Muscle of leg (tissue), 16 donors: ENCODE measurements around the gene MUC16. TPM values are rescaled to one million over a fixed set of nuclear protein-coding genes. Genes with fewer than 3 reads are reported as not detected.
"Not testable (repeated sequence)": the region's sequence is repeated elsewhere in the genome, so short reads cannot be mapped to it uniquely, and the experiment has no call there.

ENCODE experiments used
- DNase-seq: peaks from one replicate; pipeline ENCODE4 v3.0.0; 2013
- H3K27ac ChIP-seq: one replicate; pipeline ENCODE4 v1.5.1; 2013; ENCODE audit warnings: mild to moderate bottlenecking, low read length, control low read depth
- H3K27me3 ChIP-seq: one replicate; pipeline ENCODE4 v1.6.1; 2013; ENCODE audit warnings: low read length; ENCODE audit not compliant: control insufficient read depth, insufficient read depth
- H3K36me3 ChIP-seq: one replicate; pipeline ENCODE4 v1.6.1; 2013; ENCODE audit warnings: low read length; ENCODE audit not compliant: control insufficient read depth, insufficient read depth
- H3K4me1 ChIP-seq: one replicate; pipeline ENCODE4 v1.6.1; 2013; ENCODE audit warnings: low read length; ENCODE audit not compliant: control insufficient read depth, insufficient read depth
- H3K4me3 ChIP-seq: one replicate; pipeline ENCODE4 v1.5.1; 2013; ENCODE audit warnings: low read length, control low read depth
- H3K9me3 ChIP-seq: replicated peaks from 2 replicates; pipeline ENCODE4 v1.6.1; 2013; ENCODE audit warnings: low read depth, low read length; ENCODE audit not compliant: control insufficient read depth
- WGBS: methylation state at CpG from one replicate; pipeline ENCODE4 v1.1.5; 2013; ENCODE audit warnings: missing lambda C conversion rate; ENCODE audit not compliant: insufficient coverage; 5-methylcytosine and 5-hydroxymethylcytosine counted together
- long read RNA-seq, 11 donors: transcript quantifications; one replicate each; lab custom pipeline, GENCODE V29; 2026
- polyA plus RNA-seq, 8 donors: library from polyadenylated mRNA; unstranded; fragments of 120-200 nt; gene quantifications; one replicate each; pipeline versions ENCODE4 v1.2.1 to v1.2.3, GENCODE V29; 2013; ENCODE audit warnings: inconsistent platforms in 1 of 8, low replicate concordance in 1 of 8; ENCODE audit not compliant: insufficient read length in 8 of 8, insufficient read depth in 1 of 8
- total RNA-seq: library from RNA; stranded (reverse); fragments of 120-200 nt; gene quantifications from one replicate; pipeline ENCODE4 v1.2.4, GENCODE V29; 2013

MUC16 gene
- total RNA-seq = not detected
- under 1 TPM in 4 of 8 donors, not detected in 4; 0.04 to 0.30 (median 0.17) TPM for polyA plus RNA-seq
- long read RNA-seq, donor 1 = 0 reads
- long read RNA-seq, donor 2 = 0 reads
- long read RNA-seq, donor 3 = 0 reads
- long read RNA-seq, donor 4 = 0 reads
- long read RNA-seq, donor 5 = 0 reads
- long read RNA-seq, donor 6 = 0 reads
- long read RNA-seq, donor 7 = 0 reads
- long read RNA-seq, donor 8 = 0 reads
- long read RNA-seq, donor 9 = 0 reads
- long read RNA-seq, donor 10 = 0 reads
- long read RNA-seq, donor 11 = 0 reads

DNA sequence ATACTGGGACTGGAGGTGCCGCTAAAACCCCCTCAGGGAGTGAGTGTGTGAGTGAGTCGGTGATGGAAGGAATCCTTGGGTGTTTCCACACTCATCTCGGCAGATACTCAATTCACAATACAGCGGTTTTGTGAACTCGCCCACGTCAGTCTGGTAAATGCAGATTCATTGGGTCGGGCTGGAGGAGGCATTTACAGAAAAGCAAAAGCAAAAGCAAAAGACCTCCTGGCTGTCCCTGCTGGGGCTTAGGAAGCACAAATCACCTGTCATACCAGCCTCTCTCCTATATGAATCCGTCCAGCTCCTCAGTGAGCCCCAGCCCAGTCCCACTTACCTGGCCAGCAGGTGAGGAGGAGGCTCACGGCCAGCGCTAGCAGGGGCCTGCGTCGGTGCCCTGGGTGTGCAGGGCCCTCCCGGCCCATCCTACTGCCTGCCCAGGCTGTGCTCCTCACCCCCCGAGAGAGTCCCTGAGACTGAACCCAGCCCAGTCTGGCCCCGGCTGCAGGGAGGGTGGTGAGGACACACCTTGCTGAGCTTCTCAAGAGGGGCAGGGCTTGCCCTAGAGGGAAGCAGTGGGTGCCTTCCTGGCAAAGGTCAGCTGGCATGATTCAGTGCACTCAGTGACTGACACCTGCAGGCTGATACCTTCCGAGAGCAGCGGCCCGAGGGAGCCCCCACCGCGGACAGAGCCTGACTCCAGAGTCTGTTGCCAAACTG lies at the start of gene MUC16:
TSS of gene MUC16 (minus strand) at position 475 of the 717 bp plus-strand sequence.
- no peak for DNase-seq
- H3K27ac ChIP-seq = no peak within 1 kb of the TSS
- no peaks in the 10 kb centered on the region for H3K9me3 ChIP-seq
- no peak within 1 kb of the TSS for H3K4me3 ChIP-seq
- no peaks in the 10 kb centered on the region for H3K4me1 ChIP-seq
- 74% methylated on average over 13 of the region's 20 CpGs for WGBS
- H3K27me3 ChIP-seq = no peaks in the 10 kb centered on the region
- no peaks in the 10 kb centered on the region for H3K36me3 ChIP-seq

DNA sequence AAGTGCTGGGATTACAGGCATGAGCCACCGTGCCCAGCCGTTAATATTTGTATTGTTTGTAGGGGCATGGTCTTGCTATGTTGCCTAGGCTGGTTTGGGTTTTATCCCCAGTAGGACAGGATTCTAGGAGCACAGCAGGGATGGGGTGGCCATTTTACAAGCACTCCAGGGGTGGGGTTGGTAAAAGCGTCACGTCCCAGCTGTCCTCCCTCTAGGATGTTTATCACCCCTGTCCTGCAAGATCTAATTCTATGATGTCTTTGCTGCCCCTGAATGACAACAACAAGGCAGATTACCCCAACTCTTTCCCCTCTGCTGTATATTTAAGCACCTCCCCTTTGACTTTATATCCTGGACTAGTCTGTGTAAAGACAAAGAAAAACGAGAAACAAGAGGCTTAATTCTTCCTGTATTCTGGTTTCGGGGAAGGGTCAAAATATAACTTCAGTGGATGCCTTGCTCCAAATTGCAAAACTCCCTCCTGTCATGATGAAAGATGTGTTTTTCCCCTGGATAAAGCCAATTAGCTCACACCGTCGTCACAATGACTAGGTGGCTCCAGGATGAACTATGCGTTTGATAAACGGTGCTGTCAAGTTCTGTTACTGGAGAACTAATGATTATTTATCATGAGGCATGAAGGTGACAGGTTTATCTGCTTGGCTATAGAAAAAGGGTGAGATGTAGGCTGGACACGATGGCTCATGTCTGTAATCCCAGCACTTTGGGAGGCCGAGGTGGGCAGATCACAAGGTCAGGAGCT lies 48.9 kb upstream of the MUC16 start:
- DNase-seq = no peak
- Histone ChIP-seq H3K9me3 (no peaks in the 10 kb centered on the region), H3K4me1 (no peaks in the 10 kb centered on the region), H3K36me3 (no peaks in the 10 kb centered on the region), H3K27me3 (no peaks in the 10 kb centered on the region), H3K4me3 (no peak overlapping the region), H3K27ac (no peak overlapping the region)
- 67% methylated on average over 9 of the region's 12 CpGs for WGBS

DNA sequence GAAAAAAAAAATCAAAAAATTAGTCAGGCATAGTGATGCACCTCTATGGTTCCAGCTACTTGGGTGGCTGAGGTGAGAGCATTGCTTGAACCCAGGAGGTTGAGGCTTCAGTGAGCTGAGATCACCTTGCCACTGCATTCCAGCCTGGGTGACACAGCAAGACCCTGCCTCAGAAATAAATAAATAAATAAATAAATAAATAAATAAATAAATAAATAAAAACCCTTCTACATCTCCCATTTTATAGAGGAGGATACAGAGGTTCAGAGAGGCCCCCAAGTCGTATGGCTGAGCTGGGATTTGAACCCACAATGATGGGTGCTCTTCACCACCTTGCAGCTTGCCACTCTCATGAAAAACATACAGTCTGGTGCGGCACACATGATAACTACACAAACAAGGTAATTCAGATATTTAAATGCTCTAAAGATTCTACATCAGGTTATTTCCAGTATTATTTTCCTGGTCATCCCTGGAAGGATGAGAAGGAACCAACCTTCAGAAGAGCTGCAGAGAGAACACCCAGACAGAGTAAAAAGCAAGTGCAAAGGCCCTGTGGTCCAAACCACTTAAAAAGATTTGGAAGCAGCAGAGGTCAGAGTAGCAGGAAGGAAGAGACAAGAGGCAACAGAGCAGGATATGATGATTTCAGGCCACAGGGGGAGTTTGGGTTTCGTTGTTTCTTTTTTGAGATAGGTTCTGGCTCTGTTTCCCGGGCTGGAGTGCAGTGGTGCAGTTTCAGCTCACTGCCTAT lies 47.5 kb upstream of the MUC16 start:
- H3K4me3 ChIP-seq = no peak overlapping the region
- no peaks in the 10 kb centered on the region for H3K9me3 ChIP-seq
- no peak for DNase-seq
- no peaks in the 10 kb centered on the region for H3K27me3 ChIP-seq
- H3K36me3 ChIP-seq = no peaks in the 10 kb centered on the region
- no peak overlapping the region for H3K27ac ChIP-seq
- no peaks in the 10 kb centered on the region for H3K4me1 ChIP-seq
- 60% methylated on average over 1 of the region's 4 CpGs for WGBS

DNA sequence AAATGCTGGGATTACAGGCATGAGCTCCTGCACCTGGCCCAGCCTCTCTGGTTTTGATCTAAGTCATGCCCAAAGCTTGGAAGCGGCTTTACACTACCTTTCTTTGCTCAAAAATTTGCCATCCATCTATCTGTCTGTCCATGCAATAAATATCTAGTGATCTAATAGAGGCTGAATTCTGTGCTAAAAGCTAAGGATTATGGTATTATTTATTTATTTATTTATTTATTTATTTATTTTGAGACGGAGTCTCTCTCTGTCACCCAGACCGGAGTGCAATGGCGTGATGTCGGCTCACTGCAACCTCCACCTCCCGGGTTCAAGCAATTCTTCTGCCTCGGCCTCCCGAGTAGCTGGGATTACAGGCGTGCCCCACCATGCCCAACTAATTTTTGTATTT lies 45.9 kb upstream of the MUC16 start:
- H3K4me3 ChIP-seq, H3K4me1 ChIP-seq, H3K27me3 ChIP-seq, H3K9me3 ChIP-seq, DNase-seq, H3K27ac ChIP-seq, H3K36me3 ChIP-seq: not testable (repeated sequence)
- WGBS = no CpG with 5 or more reads among the region's 9 CpGs

DNA sequence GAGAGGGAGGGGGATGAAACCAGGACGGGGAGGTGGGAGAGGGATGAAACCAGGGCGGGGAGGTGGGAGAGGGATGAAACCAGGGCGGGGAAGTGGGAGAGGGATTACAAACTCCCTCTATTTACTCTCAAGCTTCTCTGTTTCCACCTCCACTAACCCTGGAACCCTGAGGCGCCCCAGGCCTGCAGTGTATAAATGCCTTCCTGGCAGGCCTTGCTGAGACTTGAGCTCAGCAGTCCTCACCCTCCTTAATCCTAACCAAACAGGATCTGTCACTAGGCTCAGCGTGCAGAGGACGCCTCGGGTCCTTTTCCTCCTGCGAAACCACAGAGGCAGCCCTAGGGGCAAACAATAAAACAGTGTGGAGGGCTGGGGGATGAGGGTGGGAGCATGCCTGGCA lies 44.6 kb upstream of the MUC16 start:
- no peaks in the 10 kb centered on the region for H3K4me1 ChIP-seq
- no peak overlapping the region for H3K27ac ChIP-seq
- 14% methylated on average over 1 of the region's 8 CpGs for WGBS
- no peak for DNase-seq
- H3K4me3 ChIP-seq = no peak overlapping the region
- no peaks in the 10 kb centered on the region for H3K27me3 ChIP-seq
- H3K36me3 ChIP-seq = no peaks in the 10 kb centered on the region
- no peaks in the 10 kb centered on the region for H3K9me3 ChIP-seq

DNA sequence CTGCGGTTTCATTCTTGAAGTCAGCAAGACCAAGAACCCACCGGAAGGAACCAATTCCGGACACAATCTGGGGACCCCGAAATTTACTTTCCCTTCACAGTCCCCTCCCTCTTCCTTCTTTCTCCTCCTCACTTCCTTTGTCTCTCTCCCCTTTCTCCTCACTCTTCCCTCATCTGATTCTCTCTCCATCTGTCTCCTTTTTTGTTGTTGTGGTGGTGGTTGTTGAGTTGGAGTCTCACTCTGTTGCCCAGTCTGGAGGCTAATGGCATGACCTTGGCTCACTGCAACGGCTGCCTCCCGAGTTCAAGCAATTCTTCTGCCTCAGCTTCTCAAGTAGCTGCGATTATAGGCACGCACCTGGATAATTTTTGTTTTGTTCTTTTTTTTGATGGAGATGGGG lies 44.0 kb upstream of the MUC16 start:
- H3K27me3 ChIP-seq = no peaks in the 10 kb centered on the region
- 100% methylated on average over 1 of the region's 8 CpGs for WGBS

DNA sequence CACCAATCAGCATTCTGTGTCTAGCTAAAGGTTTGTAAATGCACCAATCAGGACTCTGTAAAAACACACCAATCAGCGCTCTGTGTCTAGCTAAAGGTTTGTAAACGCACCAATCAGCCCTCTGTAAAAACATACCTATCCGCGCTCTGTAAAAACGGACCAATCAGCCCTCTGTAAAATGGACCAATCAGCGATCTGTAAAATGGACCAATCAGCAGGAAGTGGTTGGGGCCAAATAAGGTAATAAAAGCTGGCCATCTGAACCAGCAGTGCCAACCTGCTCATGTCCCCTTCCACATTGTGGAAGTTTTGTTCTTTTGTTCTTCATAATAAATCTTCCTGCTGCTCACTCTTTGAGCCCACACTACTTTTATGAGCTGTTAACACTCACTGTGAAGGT lies 43.5 kb upstream of the MUC16 start:
- H3K27ac ChIP-seq, H3K36me3 ChIP-seq, H3K27me3 ChIP-seq, H3K9me3 ChIP-seq, H3K4me1 ChIP-seq, DNase-seq, H3K4me3 ChIP-seq: not testable (repeated sequence)
- no CpG with 5 or more reads among the region's 6 CpGs for WGBS

More for the DNA sequence above, 44.0 kb upstream of the MUC16 start:
- no peaks in the 10 kb centered on the region for H3K36me3 ChIP-seq
- no peak overlapping the region for H3K27ac ChIP-seq
- no peak overlapping the region for H3K4me3 ChIP-seq
- H3K4me1 ChIP-seq = no peaks in the 10 kb centered on the region
- H3K9me3 ChIP-seq = no peaks in the 10 kb centered on the region
- no peak for DNase-seq

DNA sequence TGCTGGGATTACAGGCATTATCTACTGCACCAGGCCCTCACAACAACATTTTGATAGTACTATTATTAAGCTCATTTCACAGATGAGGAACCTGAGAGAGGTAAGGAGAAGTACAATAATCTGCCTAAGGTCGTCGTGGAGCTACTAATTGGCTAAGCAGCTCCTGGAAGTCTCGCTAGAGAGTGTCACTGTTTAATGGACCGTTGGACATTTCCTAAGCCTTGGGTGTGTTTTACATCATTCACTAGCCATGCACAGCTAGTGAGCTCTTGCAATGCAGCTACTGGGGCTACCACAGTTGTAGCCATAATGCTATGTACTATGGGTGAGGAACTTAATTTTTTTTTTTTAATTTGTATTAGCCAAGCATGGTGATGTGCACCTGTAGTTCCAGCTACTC lies 42.7 kb upstream of the MUC16 start:
- Histone ChIP-seq H3K9me3 (no peaks in the 10 kb centered on the region), H3K4me1 (no peaks in the 10 kb centered on the region), H3K36me3 (no peaks in the 10 kb centered on the region), H3K27ac (no peak overlapping the region), H3K27me3 (no peaks in the 10 kb centered on the region), H3K4me3 (no peak overlapping the region)
- 86% methylated on average over 4 of the region's 4 CpGs for whole genome bisulfite sequencing
- DNase-seq = no peak

DNA sequence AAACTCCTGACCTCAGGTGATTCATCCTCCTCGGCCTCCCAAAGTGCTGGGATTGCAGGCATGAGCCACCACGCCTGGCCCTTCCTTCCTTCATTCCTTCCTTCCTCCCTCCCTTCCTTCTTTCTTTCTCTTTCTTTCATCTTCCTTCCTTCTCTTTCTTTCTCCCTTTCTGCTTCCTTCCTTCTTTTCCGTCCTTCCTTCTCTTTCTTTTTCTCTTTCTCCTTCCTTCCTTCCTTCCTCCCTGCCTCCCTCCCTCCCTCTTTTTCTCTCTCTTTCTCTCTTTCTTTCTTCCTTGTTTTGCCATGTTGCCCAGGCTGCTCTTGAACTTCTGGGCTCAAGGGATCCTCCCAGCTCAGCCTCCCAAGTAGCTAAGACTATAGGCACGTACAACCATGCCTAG lies 36.5 kb upstream of the MUC16 start:
- no peak overlapping the region for H3K4me3 ChIP-seq
- WGBS = 46% methylated on average over 3 of the region's 4 CpGs
- no peaks in the 10 kb centered on the region for H3K4me1 ChIP-seq
- no peaks in the 10 kb centered on the region for H3K9me3 ChIP-seq
- no peaks in the 10 kb centered on the region for H3K36me3 ChIP-seq
- no peaks in the 10 kb centered on the region for H3K27me3 ChIP-seq
- H3K27ac ChIP-seq = no peak overlapping the region
- no peak for DNase-seq

DNA sequence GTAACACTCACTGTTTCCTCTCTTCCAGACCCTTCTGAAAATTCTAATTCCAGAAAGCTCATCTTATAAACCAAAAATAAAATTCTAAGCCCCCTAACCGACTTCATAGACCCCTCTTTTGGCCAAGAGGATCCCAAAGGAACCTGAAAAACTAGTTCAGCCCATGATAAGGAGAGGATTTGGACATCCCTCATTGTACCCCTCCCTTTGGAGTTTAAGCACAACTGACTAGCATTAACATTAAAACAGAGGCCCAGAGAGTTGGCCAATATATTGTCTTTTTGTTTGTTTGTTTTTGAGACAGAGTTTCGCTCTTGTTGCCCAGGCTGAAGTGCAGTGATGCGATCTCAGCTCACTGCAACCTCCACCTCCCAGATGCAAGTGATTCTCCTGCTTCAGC lies 34.2 kb upstream of the MUC16 start:
- Histone ChIP-seq H3K9me3 (no peaks in the 10 kb centered on the region), H3K27me3 (no peaks in the 10 kb centered on the region), H3K4me3 (no peak overlapping the region), H3K4me1 (no peaks in the 10 kb centered on the region), H3K27ac (no peak overlapping the region), H3K36me3 (no peaks in the 10 kb centered on the region)
- no peak for DNase-seq
- no CpG with 5 or more reads among the region's 3 CpGs for WGBS
